D341Med (cell line): ENCODE results near the gene PIAS2.
"Not testable (repeated sequence)": the region's sequence is repeated elsewhere in the genome, so short reads cannot be mapped to it uniquely, and the experiment has no call there.

ENCODE experiments used
- DNase-seq: peaks from one replicate; pipeline ENCODE4 v3.0.0; 2012; ENCODE audit warnings: low spot score

The PIAS2 gene

GRCh38 chr18:46903406-46903805 is 13.9 kb downstream of the PIAS2 start:
- no peak for DNase-seq

GRCh38 chr18:46899274-46899948 is 17.9 kb downstream of the PIAS2 start:
- DNase-seq: no peak

GRCh38 chr18:46894124-46894523 is 23.2 kb downstream of the PIAS2 start:
- DNase-seq: no peak

GRCh38 chr18:46893360-46893759 is 23.9 kb downstream of the PIAS2 start:
- no peak for DNase-seq

GRCh38 chr18:46892842-46893241 is 24.5 kb downstream of the PIAS2 start:
- DNase-seq: no peak

- no peak for DNase-seq
Observed at GRCh38 chr18:46891742-46892214, 25.5 kb downstream of the PIAS2 start.

GRCh38 chr18:46888965-46889364 is 28.3 kb downstream of the PIAS2 start:
- no peak for DNase-seq

GRCh38 chr18:46886893-46887292 is 30.4 kb downstream of the PIAS2 start:
- no peak for DNase-seq

GRCh38 chr18:46883180-46883579 is 34.1 kb downstream of the PIAS2 start:
- no peak for DNase-seq

- no peak for DNase-seq
Observed at GRCh38 chr18:46877329-46877987, 39.8 kb downstream of the PIAS2 start.

- DNase-seq: no peak
Observed at GRCh38 chr18:46868169-46868921, 49.0 kb downstream of the PIAS2 start.

GRCh38 chr18:46867367-46868143 is 49.8 kb downstream of the PIAS2 start:
- DNase-seq: no peak

- no peak for DNase-seq
Observed at GRCh38 chr18:46866523-46866922, 50.8 kb downstream of the PIAS2 start.

- not testable (repeated sequence) for DNase-seq
Observed at GRCh38 chr18:46865245-46865644, 52.1 kb downstream of the PIAS2 start.

- DNase-seq: no peak
Observed at GRCh38 chr18:46859855-46860254, 57.5 kb downstream of the PIAS2 start.

- DNase-seq: no peak
Observed at GRCh38 chr18:46858290-46858689, 59.0 kb downstream of the PIAS2 start.

GRCh38 chr18:46856973-46857372 is 60.3 kb downstream of the PIAS2 start:
- no peak for DNase-seq

- DNase-seq: no peak
Observed at GRCh38 chr18:46849007-46849406, 68.3 kb downstream of the PIAS2 start.

GRCh38 chr18:46843372-46843771 is 73.9 kb downstream of the PIAS2 start:
- no peak for DNase-seq

- no peak for DNase-seq
Observed at GRCh38 chr18:46842583-46842982, 74.7 kb downstream of the PIAS2 start.

- DNase-seq: no peak
Observed at GRCh38 chr18:46833899-46834298, 83.4 kb downstream of the PIAS2 start.

- no peak for DNase-seq
Observed at GRCh38 chr18:46832849-46833248, 84.5 kb downstream of the PIAS2 start.
